LHCN-M2 (cell line): ENCODE data around the gene COL12A1. TPM values are rescaled to one million over a fixed set of nuclear protein-coding genes. Genes with fewer than 3 reads are reported as not detected.

Experiments
- DNase-seq: peaks from one replicate; pipeline ENCODE4 v3.0.0-alpha.2; 2012; ENCODE audit warnings: low read depth
- polyA plus RNA-seq: library from polyadenylated mRNA; unstranded; fragments of >200 nt; gene quantifications from one replicate; pipeline ENCODE4 v1.2.1, GENCODE V29; 2012; ENCODE audit warnings: missing spikeins
- total RNA-seq: library from RNA; depleted of rRNA; stranded (reverse); fragments of >200 nt; gene quantifications from 2 replicates; pipeline ENCODE4 v1.2.3, GENCODE V29; 2014; rRNA removed

Gene COL12A1
- total RNA-seq, result 29.0 and 31.5 TPM in 2 replicates
- 23.4 TPM for polyA plus RNA-seq

DNA sequence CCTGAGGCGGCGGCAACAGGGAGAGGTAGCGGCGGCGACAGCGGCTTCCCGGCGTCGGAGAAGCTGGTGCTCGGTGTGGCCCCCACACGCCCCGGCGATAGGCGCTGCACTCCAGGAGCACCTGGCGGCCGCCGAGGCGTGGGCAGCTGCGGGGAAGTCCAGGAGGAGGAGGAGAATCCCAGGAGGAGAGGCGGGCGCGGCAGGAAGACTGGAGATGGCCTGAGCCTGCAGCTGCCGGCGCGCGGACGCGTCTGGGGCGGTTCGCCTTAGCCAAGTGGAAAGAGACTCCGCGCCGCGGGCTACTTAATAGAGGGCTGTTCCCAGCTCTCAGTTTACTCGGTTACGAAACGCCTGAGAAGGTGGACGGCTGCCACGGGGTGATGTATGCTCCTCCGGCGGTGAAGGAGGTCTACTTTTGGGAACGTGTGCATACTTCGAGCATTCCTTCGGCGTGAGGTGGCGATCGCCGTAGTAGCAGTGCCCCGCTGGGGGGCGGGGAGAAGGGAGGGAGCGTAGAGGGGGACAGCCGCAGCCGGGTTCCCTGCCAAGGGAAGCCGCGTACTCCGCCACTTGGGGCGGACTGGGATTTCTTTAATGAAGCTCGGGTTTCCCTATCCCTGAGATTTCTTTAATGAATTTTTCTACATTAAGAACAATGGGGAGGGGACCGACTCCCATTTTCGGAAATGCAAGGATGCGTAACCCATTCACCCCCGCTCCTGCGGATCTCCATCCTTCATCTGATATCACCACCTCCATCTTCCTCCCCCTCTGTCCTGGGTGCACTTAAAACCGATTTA lies at the start of gene COL12A1:
TSS of gene COL12A1 (minus strand) at position 278 of the 800 bp plus-strand sequence. CDS start 3,261 bp downstream, outside the sequence.
- peak; percentile 92 for DNase-seq

DNA sequence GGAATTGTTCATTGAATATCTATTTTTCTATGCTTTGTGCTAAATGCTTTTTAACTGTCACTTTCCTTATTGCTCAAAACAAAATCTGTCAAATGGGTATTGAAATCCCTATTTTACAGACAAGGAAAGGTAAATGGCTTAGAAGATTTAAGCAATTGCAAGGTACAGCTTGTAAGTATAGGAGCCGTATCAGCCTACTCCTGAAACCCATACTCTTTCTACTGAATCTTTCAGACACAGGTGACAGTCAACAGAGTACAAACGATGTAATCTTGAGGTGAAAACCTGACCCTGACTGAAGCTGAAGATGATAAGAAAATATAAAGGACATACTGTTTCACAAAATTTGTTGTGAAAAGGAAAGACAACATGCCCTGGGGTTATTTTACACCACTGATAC lies 44.7 kb upstream of the COL12A1 start:
- no peak for DNase-seq

DNA sequence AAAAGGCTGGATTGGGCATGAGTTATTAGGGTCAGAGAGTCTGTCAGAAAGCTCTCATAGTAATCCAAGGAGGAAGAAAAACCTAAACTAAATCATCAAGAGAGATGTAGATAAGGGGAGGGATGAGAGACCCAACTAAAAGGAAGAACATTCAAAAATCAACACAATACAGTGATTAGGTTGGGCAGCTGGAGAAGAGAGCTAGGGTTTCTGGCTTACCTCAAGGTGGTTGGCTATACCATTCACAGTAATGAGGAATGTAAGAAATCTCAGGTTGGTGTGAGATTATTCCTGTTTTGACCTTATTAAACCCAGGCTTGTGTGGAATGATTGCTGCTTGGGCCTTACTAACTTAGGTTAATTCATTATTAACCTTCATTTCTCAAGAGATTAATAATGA lies 44.0 kb upstream of the COL12A1 start:
- DNase-seq, result no peak

DNA sequence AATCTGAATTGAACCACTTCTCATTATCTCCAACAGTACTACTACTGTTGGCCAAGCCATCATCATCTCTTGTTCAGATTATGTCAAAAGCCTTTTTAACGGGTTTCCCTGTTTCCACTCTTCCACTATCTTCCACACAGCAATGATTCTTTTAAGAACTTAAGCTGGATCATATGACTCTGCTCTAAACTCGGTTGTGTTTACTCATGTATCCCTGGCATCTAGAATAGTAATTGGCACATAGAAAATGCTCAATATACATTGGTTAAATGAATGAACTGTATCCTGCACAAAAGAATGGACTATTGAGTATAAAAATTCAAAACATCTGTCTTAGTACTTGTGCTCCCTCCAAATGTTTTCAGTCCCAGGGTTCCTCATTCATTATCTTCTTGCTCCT lies 40.5 kb upstream of the COL12A1 start:
- no peak for DNase-seq

DNA sequence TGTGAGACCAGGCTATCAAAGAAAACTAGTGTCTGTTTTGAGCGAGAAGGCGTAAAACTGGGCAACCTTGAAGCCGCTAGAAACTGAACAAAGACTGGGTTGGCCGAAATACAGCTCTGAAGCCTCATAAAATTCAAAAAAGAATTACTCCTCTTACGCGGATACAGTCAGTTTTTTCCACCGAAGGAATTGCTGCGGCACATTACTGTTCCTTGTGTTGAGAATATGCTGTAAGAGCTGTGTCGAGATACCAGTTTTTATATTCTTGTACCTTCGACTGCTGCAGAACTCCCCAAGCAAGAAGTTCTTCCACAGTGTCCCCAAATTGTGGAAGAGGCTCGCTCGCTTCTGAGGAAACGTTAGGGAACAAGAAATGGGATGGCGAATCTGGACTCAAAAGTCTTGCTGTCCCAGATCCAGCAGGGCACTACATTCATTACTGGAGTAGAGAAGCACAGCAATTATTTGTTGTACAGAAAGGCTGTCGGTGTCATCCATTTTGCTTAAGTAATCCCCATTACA lies 38.3 kb upstream of the COL12A1 start:
- DNase-seq, result no peak

DNA sequence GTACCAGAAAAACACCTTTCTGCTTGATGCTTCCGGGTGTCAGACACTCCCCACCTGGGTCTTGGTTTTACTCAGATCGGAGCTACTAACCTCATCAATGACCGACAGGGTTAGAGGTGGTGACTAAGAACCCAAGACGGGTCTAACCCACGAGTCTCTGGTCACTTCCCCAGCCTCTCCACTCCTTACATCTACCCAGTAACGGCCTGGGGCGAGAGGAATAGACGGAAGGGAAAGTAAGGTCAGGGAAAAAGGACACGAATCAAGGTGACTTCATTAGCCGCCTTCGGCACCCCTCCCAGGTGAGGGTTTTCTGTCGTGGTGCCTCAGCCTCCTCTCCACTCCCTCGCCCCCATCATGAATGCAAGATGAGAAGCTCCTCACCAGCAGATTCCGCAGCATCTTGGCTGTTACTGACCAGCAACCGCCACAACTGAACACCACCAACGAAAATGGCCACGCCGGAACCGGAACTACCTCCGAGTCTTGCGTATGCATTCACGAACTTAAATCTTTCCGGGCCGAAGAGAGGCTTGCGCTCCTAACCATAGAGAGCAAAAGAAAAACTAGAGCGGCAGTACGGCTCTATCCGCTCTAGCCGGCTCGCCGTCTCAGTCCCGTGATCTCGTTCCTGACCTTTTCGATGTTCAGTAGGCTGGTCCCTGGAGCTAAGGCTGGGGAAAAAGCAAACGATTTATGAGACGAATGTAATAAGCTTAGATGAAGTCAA lies 37.6 kb upstream of the COL12A1 start, which contains the start of gene COX7A2:
TSS of gene COX7A2 (minus strand) at position 469 of the 730 bp plus-strand sequence. CDS start at position 402, 67 bp downstream.
- DNase-seq, result peak; percentile 97

DNA sequence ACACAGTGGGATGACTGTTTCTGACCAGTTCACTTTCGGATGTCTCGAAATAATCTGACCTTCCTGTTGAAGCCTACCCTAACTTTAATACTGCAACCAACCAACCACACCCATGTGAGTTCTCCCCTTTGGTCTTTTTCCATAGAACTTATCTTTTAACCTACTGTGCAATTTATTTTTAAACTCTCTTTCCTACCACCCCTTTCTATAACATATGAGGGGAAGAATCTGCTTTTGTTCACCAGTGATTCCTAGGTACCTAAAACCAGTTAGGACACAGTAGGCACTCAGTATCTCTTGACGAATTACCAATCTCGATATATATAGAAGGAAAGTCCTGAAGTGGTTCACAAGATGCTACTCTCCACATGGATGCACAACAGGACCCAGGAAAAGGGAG lies 30.8 kb upstream of the COL12A1 start:
- no peak for DNase-seq

GRCh38 chr6:75235271-75235670 lies 29.4 kb upstream of the COL12A1 start:
- no peak for DNase-seq

GRCh38 chr6:75234126-75234865 lies 28.4 kb upstream of the COL12A1 start:
- no peak for DNase-seq

GRCh38 chr6:75233092-75233615 lies 27.3 kb upstream of the COL12A1 start:
- DNase-seq, result no peak

DNA sequence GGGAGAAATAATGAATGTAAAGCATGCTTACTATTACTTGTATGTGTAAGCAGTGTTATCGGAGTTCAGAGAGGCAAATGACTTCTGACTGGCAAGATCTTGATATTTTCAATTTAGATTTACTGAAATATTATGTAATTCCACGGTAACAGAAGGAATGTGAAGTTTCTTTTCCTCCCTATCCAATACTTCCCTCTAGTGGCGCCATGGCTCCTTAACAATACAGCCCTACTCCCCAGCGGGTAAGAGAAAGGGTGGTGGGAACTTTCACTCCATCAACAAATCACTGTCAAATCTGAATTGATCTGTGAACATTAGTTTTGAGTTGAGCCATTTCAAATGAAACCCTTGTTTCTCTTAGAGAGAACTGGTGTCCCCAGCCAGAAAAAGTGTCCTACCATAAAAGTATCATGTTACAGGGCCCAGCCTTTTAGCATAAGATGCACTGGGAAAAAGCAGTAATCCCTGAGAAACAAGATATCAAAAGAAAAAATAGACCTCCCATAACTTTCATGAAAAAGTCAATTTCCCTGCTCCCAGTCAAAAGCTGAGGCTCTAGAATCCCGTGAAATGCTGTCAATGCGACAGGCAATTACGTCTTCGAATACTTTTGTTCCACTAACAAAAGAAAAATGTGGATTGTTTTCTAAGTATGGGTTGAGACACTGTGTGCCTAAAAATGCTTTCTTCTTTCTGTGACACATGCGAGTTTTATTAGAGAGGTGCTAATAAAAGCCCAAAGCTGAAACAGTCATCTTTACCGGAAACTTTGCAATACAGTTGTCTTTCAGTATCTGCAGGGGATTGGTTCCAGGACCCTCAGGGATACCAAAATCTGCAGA lies 24.9 kb upstream of the COL12A1 start:
- peak; percentile 54 for DNase-seq

- DNase-seq, result no peak
Observed at GRCh38 chr6:75224303-75224926, 18.6 kb upstream of the COL12A1 start.

- DNase-seq, result no peak
Observed at GRCh38 chr6:75223428-75223827, 17.6 kb upstream of the COL12A1 start.

DNA sequence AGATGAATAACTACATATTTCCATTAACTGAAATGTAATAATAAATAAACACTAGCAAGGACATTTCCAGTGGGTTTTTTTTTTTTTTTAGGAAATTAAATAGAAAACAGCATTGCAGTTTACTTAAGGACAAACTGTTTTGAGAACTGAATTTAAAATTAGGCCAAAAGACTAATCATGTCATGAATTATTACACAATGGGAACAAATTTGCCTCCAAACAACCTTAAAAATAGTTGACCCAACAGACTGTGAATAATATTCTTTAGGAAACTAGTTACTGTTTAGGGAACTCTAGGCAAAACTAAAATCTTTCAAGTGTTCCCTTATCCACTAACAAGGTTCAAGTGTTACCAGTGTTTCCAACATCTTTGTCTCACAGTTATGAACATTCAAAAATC lies 16.4 kb upstream of the COL12A1 start:
- DNase-seq, result no peak

DNA sequence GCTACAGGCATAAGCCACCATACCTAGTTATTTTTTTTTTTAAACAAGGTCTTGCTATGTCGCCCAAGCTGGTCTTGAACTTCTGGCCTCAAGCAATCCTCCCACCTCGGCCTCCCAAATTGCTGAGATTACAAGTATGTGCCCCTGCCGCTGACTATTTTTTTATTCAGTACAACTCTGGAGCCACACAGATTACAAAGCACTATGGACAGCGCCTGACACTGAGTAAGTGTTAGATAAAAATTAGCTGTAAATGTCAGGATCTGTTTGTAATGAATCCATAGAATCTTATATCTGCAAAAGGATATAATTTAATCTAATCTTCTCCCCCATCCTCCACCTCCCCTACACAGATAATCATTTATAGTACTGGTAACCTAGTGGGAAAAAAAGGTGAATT lies 15.3 kb upstream of the COL12A1 start:
- DNase-seq, result no peak

DNA sequence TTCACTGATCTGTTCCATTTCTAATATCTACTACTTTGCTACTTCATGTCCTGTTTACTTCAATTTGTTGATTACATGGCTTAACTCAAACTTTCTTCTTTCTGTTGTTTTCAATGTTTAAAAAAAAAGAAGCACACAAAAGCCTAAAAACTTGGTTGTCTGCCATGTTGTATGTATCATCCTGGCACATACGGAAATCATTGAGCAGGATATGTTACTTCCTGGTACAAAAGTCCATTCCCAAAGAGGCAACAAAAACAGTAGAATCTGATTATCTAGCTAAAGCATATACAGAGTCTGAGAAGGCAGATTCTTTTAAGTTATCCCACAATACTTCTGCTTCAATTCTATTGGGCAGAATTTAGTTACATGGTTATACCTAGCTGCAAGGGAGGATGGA lies 14.5 kb upstream of the COL12A1 start:
- no peak for DNase-seq

GRCh38 chr6:75219263-75219662 lies 13.4 kb upstream of the COL12A1 start:
- no peak for DNase-seq

GRCh38 chr6:75217193-75217592 lies 11.3 kb upstream of the COL12A1 start:
- peak; percentile 66 for DNase-seq

- no peak for DNase-seq
Observed at GRCh38 chr6:75215291-75215690, 9.4 kb upstream of the COL12A1 start.

DNA sequence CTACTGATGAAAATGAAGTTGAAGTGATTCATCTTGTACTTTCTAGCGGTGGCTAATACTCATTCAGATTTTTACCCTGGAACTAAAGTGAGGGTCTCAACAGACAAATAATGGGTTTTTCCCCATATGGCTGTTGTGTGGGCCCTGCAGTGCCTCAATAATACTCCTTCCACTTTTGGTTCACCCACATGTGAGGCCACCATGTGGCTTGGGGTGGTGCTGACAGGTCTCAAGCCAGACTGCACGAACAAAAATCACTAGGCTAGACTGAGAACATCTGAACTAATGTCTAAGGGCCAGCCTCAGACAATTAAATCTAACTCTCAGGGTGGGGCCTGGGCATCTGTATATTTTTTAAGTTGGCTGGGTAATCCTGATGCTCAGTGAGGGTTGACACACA lies 7.9 kb upstream of the COL12A1 start:
- no peak for DNase-seq
